Natural killer cell (primary cell): ENCODE data around the gene NDUFC1. TPM values are rescaled to one million over a fixed set of nuclear protein-coding genes. Genes with fewer than 3 reads are reported as not detected.

Experiments
- ATAC-seq, 3 donors: fragments of 150-1000 bp in 2 of 3; fragments of 200-7000 bp in 1 of 3; cut with Tn5 transposase; 1 replicate in 1 of 3; 2 replicates in 2 of 3; pipeline ENCODE4 v1.10.0; 2021; ENCODE audit warnings: mild to moderate bottlenecking in 2 of 3, moderate library complexity in 2 of 3
- DNase-seq, 2 donors: peaks; one replicate each; pipeline versions ENCODE4 v3.0.0 to v3.0.0-alpha.2; 2013 to 2021; ENCODE audit warnings: mixed read lengths in 1 of 2
- H3K27ac ChIP-seq: one replicate; pipeline ENCODE4 v1.5.1; 2013; ENCODE audit warnings: mild to moderate bottlenecking, low read length
- H3K27me3 ChIP-seq: one replicate; pipeline ENCODE4 v1.6.1; 2013; ENCODE audit warnings: low read length; ENCODE audit not compliant: control insufficient read depth, insufficient read depth
- H3K36me3 ChIP-seq: one replicate; pipeline ENCODE4 v1.6.1; 2013; ENCODE audit warnings: low read length; ENCODE audit not compliant: control insufficient read depth, insufficient read depth
- H3K4me1 ChIP-seq: one replicate; pipeline ENCODE4 v1.6.1; 2013; ENCODE audit warnings: low read length; ENCODE audit not compliant: control insufficient read depth, insufficient read depth
- H3K4me3 ChIP-seq: one replicate; pipeline ENCODE4 v1.5.1; 2013; ENCODE audit warnings: low read length
- H3K9me3 ChIP-seq: one replicate; pipeline ENCODE4 v1.6.1; 2013; ENCODE audit warnings: low read length; ENCODE audit not compliant: control insufficient read depth, insufficient read depth
- H3K27ac Mint-ChIP-seq, 2 donors: one replicate each; pipeline ENCODE4 v1.8.0; 2022; ENCODE audit warnings: mild to moderate bottlenecking in 2 of 2, mixed read lengths in 2 of 2, moderate library complexity in 1 of 2
- H3K27me3 Mint-ChIP-seq, 2 donors: one replicate each; pipeline ENCODE4 v1.8.0; 2022; ENCODE audit warnings: low read depth in 2 of 2, mixed read lengths in 2 of 2
- H3K36me3 Mint-ChIP-seq: one replicate; pipeline ENCODE4 v1.8.0; 2022; ENCODE audit warnings: mixed read lengths
- H3K4me1 Mint-ChIP-seq, 2 donors: one replicate each; pipeline ENCODE4 v1.8.0; 2022; ENCODE audit warnings: mixed read lengths in 2 of 2
- H3K4me3 Mint-ChIP-seq: one replicate; pipeline ENCODE4 v1.8.0; 2022; ENCODE audit warnings: mild to moderate bottlenecking, moderate library complexity, mixed read lengths
- H3K9me3 Mint-ChIP-seq, 2 donors: one replicate each; pipeline ENCODE4 v1.8.0; 2022; ENCODE audit warnings: mixed read lengths in 2 of 2
- WGBS: methylation state at CpG from one replicate; pipeline ENCODE4 v1.1.7; 2013; ENCODE audit warnings: missing lambda C conversion rate; ENCODE audit not compliant: insufficient coverage; 5-methylcytosine and 5-hydroxymethylcytosine counted together
- intact Hi-C: fragments of 100-400 bp; cut with micrococcal nuclease; formaldehyde crosslinking; loops from one replicate; pipeline ENCODE4 v1.14.2; 2022
- total RNA-seq, 4 donors: library from RNA; stranded (reverse); fragments of 120-200 nt in 1 of 4; gene quantifications; one replicate each; pipeline versions ENCODE4 v1.2.3 to v1.2.4, GENCODE V29; 2013 to 2022
- TF ChIP-seq, protein P1 (sequence below): fragments of 200-600 bp; IDR thresholded peaks from one replicate; pipeline ENCODE4 v1.8.0; 2022; ENCODE audit warnings: antibody characterized with exemption

The NDUFC1 gene
- total RNA-seq, 3 donors from 2014 or later (not counting 1 experiment from before 2014, with no cell fraction given): 14.0 to 15.8 (median 14.3) TPM

DNA sequence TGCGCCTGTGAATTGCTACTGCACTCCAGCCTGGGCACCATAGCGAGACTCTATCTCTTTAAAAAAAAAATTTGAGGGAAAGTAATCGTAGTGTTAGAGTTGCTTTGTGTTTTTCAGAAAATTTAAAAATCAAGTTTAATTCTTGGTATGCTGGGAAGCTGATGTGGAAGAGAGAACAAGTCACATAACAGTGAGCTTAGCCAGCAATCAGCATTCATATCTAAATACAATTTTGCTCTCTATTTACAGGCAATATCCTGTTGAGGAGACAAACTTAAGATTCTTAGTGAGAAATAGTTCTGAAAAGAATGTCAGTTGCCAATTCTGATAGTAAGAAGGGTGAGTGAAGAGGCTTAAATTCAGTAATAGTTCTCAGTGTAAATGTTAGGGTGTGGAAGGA is 9.6 kb upstream of the NDUFC1 start:
- H3K4me3 Mint-ChIP-seq: no peak overlapping the region
- no peaks in the 10 kb centered on the region for H3K9me3 ChIP-seq

DNA sequence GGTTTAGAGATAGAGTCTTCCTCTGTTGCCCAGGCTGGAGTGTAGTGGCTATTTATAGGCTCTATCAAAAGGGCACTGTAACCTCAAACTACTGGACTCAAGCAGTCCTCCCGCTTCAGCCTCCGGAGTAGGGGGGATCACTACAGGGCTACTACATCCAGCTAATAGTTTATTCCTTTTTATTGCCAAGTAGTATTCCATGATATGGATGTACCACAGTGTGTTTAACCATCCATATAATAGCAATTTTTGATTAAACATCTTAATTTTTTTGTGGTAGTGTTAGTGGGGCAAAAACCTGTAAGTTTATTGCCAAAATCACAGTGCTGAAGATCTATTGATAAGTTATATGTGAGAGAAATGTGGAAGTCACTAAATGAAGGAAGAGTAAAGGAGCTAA is 2.6 kb upstream of the NDUFC1 start:
- intact Hi-C loops: loop anchor here (5.0 kb wide), 1 partner anchor 1067 kb away; the partner anchor contains the start of gene SCOC
- Mint-ChIP-seq H3K9me3 (no peaks in the 10 kb centered on the region), H3K27me3 (no peaks in the 10 kb centered on the region), H3K27ac (peak overlapping the region; percentile 29 to 35), H3K36me3 (no peaks in the 10 kb centered on the region), H3K4me1 (peaks cover 46 to 52% of the 10 kb centered on the region in 2 donors), H3K4me3 (peak overlapping the region; percentile 25)
- no peak for DNase-seq
- Histone ChIP-seq H3K27ac (no peak overlapping the region), H3K9me3 (no peaks in the 10 kb centered on the region), H3K4me3 (no peak overlapping the region), H3K36me3 (peaks cover 13% of the 10 kb centered on the region), H3K27me3 (no peaks in the 10 kb centered on the region), H3K4me1 (peaks cover 17% of the 10 kb centered on the region)
- TF ChIP-seq, protein P1, sequence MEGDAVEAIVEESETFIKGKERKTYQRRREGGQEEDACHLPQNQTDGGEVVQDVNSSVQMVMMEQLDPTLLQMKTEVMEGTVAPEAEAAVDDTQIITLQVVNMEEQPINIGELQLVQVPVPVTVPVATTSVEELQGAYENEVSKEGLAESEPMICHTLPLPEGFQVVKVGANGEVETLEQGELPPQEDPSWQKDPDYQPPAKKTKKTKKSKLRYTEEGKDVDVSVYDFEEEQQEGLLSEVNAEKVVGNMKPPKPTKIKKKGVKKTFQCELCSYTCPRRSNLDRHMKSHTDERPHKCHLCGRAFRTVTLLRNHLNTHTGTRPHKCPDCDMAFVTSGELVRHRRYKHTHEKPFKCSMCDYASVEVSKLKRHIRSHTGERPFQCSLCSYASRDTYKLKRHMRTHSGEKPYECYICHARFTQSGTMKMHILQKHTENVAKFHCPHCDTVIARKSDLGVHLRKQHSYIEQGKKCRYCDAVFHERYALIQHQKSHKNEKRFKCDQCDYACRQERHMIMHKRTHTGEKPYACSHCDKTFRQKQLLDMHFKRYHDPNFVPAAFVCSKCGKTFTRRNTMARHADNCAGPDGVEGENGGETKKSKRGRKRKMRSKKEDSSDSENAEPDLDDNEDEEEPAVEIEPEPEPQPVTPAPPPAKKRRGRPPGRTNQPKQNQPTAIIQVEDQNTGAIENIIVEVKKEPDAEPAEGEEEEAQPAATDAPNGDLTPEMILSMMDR: no peak
- ATAC-seq: no peak
- 93% methylated on average over 2 of the region's 2 CpGs for WGBS

More for the DNA sequence above, 9.6 kb upstream of the NDUFC1 start:
- no peaks in the 10 kb centered on the region for H3K36me3 Mint-ChIP-seq
- peak overlapping the region; percentile 62 to 65 for H3K27ac Mint-ChIP-seq
- H3K27ac ChIP-seq: no peak overlapping the region
- H3K4me3 ChIP-seq: no peak overlapping the region
- DNase-seq: no peak
- 90% methylated on average over 3 of the region's 3 CpGs for WGBS
- TF ChIP-seq, protein P1: no peak
- H3K27me3 ChIP-seq: no peaks in the 10 kb centered on the region
- ATAC-seq: no peak
- peaks cover under 1% of the 10 kb centered on the region for H3K36me3 ChIP-seq
- no peaks in the 10 kb centered on the region for H3K9me3 Mint-ChIP-seq
- intact Hi-C loops: no loop called here
- H3K27me3 Mint-ChIP-seq: no peaks in the 10 kb centered on the region
- H3K4me1 Mint-ChIP-seq: peaks cover 61 to 63% of the 10 kb centered on the region in 2 donors
- H3K4me1 ChIP-seq: peaks cover 22% of the 10 kb centered on the region

DNA sequence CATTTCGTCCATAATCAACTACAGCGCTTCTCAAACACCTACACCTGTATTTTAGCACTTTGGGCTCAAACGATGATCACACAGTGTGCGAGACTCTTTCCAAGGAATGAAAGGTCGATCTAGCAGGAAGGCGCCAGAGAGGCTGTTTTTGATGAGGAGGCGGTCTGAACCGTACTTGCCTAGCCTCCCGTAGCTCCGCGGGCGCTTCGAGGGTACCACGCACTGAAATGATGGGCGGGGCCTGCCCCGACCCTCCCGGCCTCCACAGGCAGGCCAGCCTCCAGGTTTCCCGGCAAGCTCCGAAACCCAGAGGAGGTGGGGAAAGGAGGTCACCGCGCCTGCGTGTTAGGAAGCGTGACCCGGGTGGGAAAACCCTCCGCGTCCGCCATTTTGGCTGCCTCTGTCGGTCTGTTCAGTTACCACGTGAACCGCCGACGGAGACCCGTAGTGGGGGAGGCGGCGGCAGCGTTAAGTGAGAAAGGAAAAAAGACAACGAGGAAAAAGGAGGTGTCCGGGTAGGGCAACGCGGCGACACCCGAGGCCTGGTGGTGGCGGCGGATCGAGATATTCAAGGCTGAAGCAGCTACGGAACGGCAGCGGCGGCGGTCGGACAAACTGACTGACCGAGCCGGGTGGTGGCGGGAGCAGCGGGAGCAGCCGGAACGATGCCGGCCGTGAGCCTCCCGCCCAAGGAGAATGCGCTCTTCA is 1.0 kb downstream of the NDUFC1 start, which contains the start of gene NAA15:
Gene NAA15, plus strand, starts transcription at position 393 of the 708 bp plus-strand sequence. Its CDS starts 273 bp downstream, at position 666.
- Histone ChIP-seq H3K27me3 (no peaks in the 10 kb centered on the region), H3K4me3 (peak within 1 kb of the TSS; percentile 90), H3K36me3 (peaks cover 9% of the 10 kb centered on the region), H3K27ac (peak within 1 kb of the TSS; percentile 94), H3K4me1 (peaks cover 17% of the 10 kb centered on the region), H3K9me3 (no peaks in the 10 kb centered on the region)
- Mint-ChIP-seq H3K36me3 (no peaks in the 10 kb centered on the region), H3K4me3 (peak within 1 kb of the TSS; percentile 97), H3K27me3 (no peaks in the 10 kb centered on the region), H3K4me1 (peaks cover 37 to 43% of the 10 kb centered on the region in 2 donors), H3K27ac (peak within 1 kb of the TSS; percentile 95 to 98), H3K9me3 (no peaks in the 10 kb centered on the region)
- ATAC-seq: peak; percentile 83 to 95 (median 89)
- under 1% methylated on average over 61 of the region's 61 CpGs for WGBS
- DNase-seq: peak; percentile 93 to 99
- TF ChIP-seq, protein P1: no peak
- intact Hi-C loops: loop anchor here (2.0 to 5.0 kb wide), 4 partner anchors 34 to 1071 kb away; partner anchors contain the start of genes ELF2 and SCOC
